ENCODE measurements around the gene GVQW3.
"Not testable (repeated sequence)": the region's sequence is repeated elsewhere in the genome, so short reads cannot be mapped to it uniquely, and the experiment has no call there.

Gene GVQW3

GRCh38 chr11:76392870-76393269, 11.7 kb downstream of the GVQW3 start:
- POLR2A ChIA-PET = no interaction called here
- CTCF ChIA-PET = no interaction called here
- no peak for DNase-seq (ENCODE audit: extremely low spot score)

DNA sequence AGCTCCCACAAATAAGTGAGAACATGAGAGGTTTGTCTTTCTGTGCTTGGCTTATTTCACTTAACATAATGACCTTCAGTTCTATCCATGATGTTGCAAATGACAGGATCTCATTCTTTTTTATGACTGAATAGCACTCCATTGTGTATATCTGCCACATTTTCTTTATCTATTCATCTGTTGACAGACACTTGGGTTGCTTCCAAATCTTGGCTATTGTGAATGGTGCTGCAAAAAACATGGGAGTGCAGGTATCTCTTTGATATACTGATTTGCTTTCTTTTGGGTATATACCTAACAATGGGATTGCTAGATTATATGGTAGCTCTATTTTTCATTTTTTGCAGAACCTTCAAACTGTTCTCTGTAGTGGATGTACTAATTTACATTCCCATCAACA, 13.3 kb downstream of the GVQW3 start:
- POLR2A ChIA-PET = no interaction called here
- TF ChIP-seq, protein P1, sequence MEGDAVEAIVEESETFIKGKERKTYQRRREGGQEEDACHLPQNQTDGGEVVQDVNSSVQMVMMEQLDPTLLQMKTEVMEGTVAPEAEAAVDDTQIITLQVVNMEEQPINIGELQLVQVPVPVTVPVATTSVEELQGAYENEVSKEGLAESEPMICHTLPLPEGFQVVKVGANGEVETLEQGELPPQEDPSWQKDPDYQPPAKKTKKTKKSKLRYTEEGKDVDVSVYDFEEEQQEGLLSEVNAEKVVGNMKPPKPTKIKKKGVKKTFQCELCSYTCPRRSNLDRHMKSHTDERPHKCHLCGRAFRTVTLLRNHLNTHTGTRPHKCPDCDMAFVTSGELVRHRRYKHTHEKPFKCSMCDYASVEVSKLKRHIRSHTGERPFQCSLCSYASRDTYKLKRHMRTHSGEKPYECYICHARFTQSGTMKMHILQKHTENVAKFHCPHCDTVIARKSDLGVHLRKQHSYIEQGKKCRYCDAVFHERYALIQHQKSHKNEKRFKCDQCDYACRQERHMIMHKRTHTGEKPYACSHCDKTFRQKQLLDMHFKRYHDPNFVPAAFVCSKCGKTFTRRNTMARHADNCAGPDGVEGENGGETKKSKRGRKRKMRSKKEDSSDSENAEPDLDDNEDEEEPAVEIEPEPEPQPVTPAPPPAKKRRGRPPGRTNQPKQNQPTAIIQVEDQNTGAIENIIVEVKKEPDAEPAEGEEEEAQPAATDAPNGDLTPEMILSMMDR (IDR thresholded peaks at IDR 0.05; ENCODE audit: control extremely low read depth, extremely low read depth, low read depth, missing control alignments) = no peak
- CTCF ChIA-PET = interaction anchor here (1.1 kb wide), 1 partner anchor 12 kb away, joined by 3 read pairs; no protein-coding TSS in a partner anchor
- DNase-seq (ENCODE audit: extremely low spot score) = no peak

More at GRCh38 chr11:76392870-76393269, 11.7 kb downstream of the GVQW3 start:
- TF ChIP-seq, protein P1 (IDR thresholded peaks at IDR 0.05; ENCODE audit: control extremely low read depth, extremely low read depth, low read depth, missing control alignments) = no peak

GRCh38 chr11:76395296-76395695, 14.2 kb downstream of the GVQW3 start:
- TF ChIP-seq, protein P1 (IDR thresholded peaks at IDR 0.05; ENCODE audit: control extremely low read depth, extremely low read depth, low read depth, missing control alignments) = no peak
- no peak for DNase-seq (ENCODE audit: extremely low spot score)
- POLR2A ChIA-PET = no interaction called here
- CTCF ChIA-PET = interaction anchor here (2.0 kb wide), 1 partner anchor 25 kb away, joined by 4 read pairs; no protein-coding TSS in a partner anchor

- no peak for DNase-seq (ENCODE audit: extremely low spot score)
- TF ChIP-seq, protein P1 (IDR thresholded peaks at IDR 0.05; ENCODE audit: control extremely low read depth, extremely low read depth, low read depth, missing control alignments) = no peak
- POLR2A ChIA-PET = no interaction called here
- CTCF ChIA-PET = interaction anchor here (1.0 kb wide), 1 partner anchor 10 kb away, joined by 3 read pairs; no protein-coding TSS in a partner anchor
Observed at GRCh38 chr11:76397383-76397782, 16.3 kb downstream of the GVQW3 start.

DNA sequence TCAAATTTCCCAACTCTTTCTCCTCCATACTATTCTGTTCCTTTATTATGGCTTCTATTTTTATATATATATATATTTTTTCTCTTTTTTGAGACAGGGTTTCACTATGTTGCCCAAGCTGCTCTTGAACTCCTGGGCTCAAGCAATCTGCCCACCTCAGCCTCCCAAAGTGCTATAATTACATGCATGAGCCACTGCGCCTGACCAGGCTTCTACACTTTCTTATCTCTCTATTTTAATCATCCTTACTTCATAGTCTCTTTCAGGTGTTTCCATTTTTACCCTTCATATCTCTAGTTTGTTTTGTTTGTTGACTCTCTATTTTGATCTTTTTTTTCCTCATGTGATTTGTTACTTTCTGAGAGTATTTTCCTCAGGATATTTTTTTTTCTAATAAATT, 19.8 kb downstream of the GVQW3 start:
- DNase-seq (ENCODE audit: extremely low spot score) = no peak
- TF ChIP-seq, protein P1 (IDR thresholded peaks at IDR 0.05; ENCODE audit: control extremely low read depth, extremely low read depth, low read depth, missing control alignments) = no peak
- ChIA-PET CTCF (no interaction called here), POLR2A (no interaction called here)

GRCh38 chr11:76401484-76401883, 20.4 kb downstream of the GVQW3 start:
- DNase-seq (ENCODE audit: extremely low spot score); POLR2A ChIA-PET; CTCF ChIA-PET: not testable (repeated sequence)

GRCh38 chr11:76406359-76406758, 25.2 kb downstream of the GVQW3 start:
- TF ChIP-seq, protein P1 (IDR thresholded peaks at IDR 0.05; ENCODE audit: control extremely low read depth, extremely low read depth, low read depth, missing control alignments) = no peak
- ChIA-PET POLR2A (no interaction called here), CTCF (interaction anchor here (1.6 kb wide), 1 partner anchor 23 kb away, joined by 3 read pairs; no protein-coding TSS in a partner anchor)
- no peak for DNase-seq (ENCODE audit: extremely low spot score)

All from GM10248 (cell line).